A549 (cell line): ENCODE measurements around the gene ATP6V1G2. TPM values are rescaled to one million over a fixed set of nuclear protein-coding genes. Genes with fewer than 3 reads are reported as not detected.

ENCODE experiments used
- ATAC-seq, 2 experiments: fragments of 200-7000 bp in 1 of 2; fragments of >200 bp in 1 of 2; cut with Nextera tagmentation in 1 of 2; cut with Tn5 transposase in 1 of 2; 3 replicates each; pipeline versions ENCODE4 v1.8.0 to v1.9.1; 2018 to 2020; ENCODE audit warnings: mild to moderate bottlenecking in 1 of 2, moderate library complexity in 1 of 2
- CTCF ChIA-PET: fragments of 300-600 bp; sonication (Branson Sonifier 250); formaldehyde crosslinking; extraction: SDS; loops from one replicate; lab custom pipeline; 2021; ENCODE audit warnings: antibody characterized with exemption, inconsistent platforms; lab: Yijun Ruan, JAX
- POLR2A ChIA-PET: fragments of 350-600 bp; formaldehyde crosslinking; extraction: SDS; loops from one replicate; lab custom pipeline; 2021; ENCODE audit warnings: antibody characterized with exemption, inconsistent platforms; lab: Yijun Ruan, JAX
- DNase-seq, 2 experiments: peaks; one replicate each; pipeline versions ENCODE4 v3.0.0 to v3.0.0-alpha.2; 2011 to 2016; ENCODE audit warnings: low read depth in 1 of 2, low spot score in 1 of 2
- FAIRE-seq: peaks from 2 replicates; lab custom pipeline; 2011; peaks lifted over from hg19 to GRCh38; lab: Jason Lieb, UNC
- H3K27ac ChIP-seq, 2 experiments: fragments of >200 bp; sonication (Bioruptor Twin); formaldehyde crosslinking; 3 replicates each; pipeline ENCODE4 v1.5.1; 2016 to 2017
- H3K4me1 ChIP-seq: fragments of >200 bp; sonication (Bioruptor Twin); formaldehyde crosslinking; 3 replicates; pipeline ENCODE4 v1.6.1; 2016
- H3K4me2 ChIP-seq: fragments of >200 bp; sonication (Bioruptor Twin); formaldehyde crosslinking; 3 replicates; pipeline ENCODE4 v1.6.1; 2016
- H3K4me3 ChIP-seq: fragments of >200 bp; sonication (Bioruptor Twin); formaldehyde crosslinking; 3 replicates; pipeline ENCODE4 v1.5.1; 2016
- H3K9me3 ChIP-seq: fragments of >200 bp; sonication (Bioruptor Twin); formaldehyde crosslinking; 3 replicates; pipeline ENCODE4 v1.6.1; 2016
- BCL3 ChIP-seq: fragments of >200 bp; sonication (Bioruptor Twin); formaldehyde crosslinking; IDR thresholded peaks from 3 replicates; pipeline ENCODE4 v1.6.1; 2016
- CEBPB ChIP-seq, 2 experiments: fragments of >200 bp in 1 of 2; sonication (Bioruptor Twin) in 1 of 2; formaldehyde crosslinking in 1 of 2; IDR thresholded peaks; 2 replicates each; pipeline ENCODE4 v1.6.1; 2012 to 2016
- MAFK ChIP-seq: fragments of 450-650 bp; IDR thresholded peaks from 2 replicates; pipeline ENCODE4 v1.6.1; 2014; ENCODE audit not compliant: partially characterized antibody
- NFE2L2 ChIP-seq: fragments of 150-350 bp; conservative IDR thresholded peaks from 2 replicates; pipeline ENCODE4 v1.6.1; 2014; ENCODE audit warnings: low read length
- NPAS2 ChIP-seq: fragments of 250-450 bp; sonication (Bioruptor Pico); IDR thresholded peaks from 2 replicates; pipeline ENCODE4 v1.8.0; 2022; ENCODE audit warnings: mild to moderate bottlenecking, moderate library complexity, borderline replicate concordance
- PBX3 ChIP-seq: IDR thresholded peaks from 2 replicates; pipeline ENCODE4 v1.6.1; 2012
- POLR2AphosphoS2 ChIP-seq: conservative IDR thresholded peaks from 2 replicates; pipeline ENCODE4 v1.6.1; 2012; ENCODE audit warnings: low read length, improper control_type of control experiment, inconsistent platforms
- RCOR1 ChIP-seq: fragments of 150-350 bp; IDR thresholded peaks from 2 replicates; pipeline ENCODE4 v1.6.1; 2014; ENCODE audit warnings: antibody characterized with exemption, low read length, low read depth
- REST ChIP-seq: fragments of 200-600 bp; sonication (generic); IDR thresholded peaks from 2 replicates; pipeline ENCODE4 v1.6.1; 2016; ENCODE audit warnings: antibody characterized with exemption, mild to moderate bottlenecking, moderate library complexity
- TFCP2L1 ChIP-seq: fragments of 250-450 bp; sonication (Bioruptor Pico); IDR thresholded peaks from 2 replicates; pipeline ENCODE4 v1.5.0; 2021; ENCODE audit warnings: mild to moderate bottlenecking
- ZFP36 ChIP-seq: fragments of 450-650 bp; IDR thresholded peaks from 2 replicates; pipeline ENCODE4 v1.6.1; 2014; ENCODE audit warnings: borderline replicate concordance; ENCODE audit not compliant: partially characterized antibody
- WGBS: methylation state at CpG from one replicate; pipeline ENCODE4 v1.1.6; 2017; ENCODE audit errors: missing lambda C conversion rate; 5-methylcytosine and 5-hydroxymethylcytosine counted together
- polyA plus RNA-seq, 4 experiments: library from polyadenylated mRNA; depleted of rRNA in 3 of 4; stranded (reverse); fragments of >200 nt; fragmentation: RNase III in 1 of 4; extraction: RNeasy Plus Mini Kit Qiagen cat#74134 plus additional on column Dnase treatment in 1 of 4; gene quantifications; 2 replicates in 3 of 4; 3 replicates in 1 of 4; pipeline ENCODE4 v1.2.3, GENCODE V29; 2011 to 2017
- TF ChIP-seq, protein P1 (sequence below): fragments of 250-450 bp; sonication (Bioruptor Pico); IDR thresholded peaks from 2 replicates; pipeline ENCODE4 v1.5.0; 2020; ENCODE audit warnings: low read depth, mild to moderate bottlenecking, moderate library complexity
- TF ChIP-seq, protein P2 (sequence below): fragments of >200 bp; sonication (Bioruptor Twin); formaldehyde crosslinking; IDR thresholded peaks from 3 replicates; pipeline ENCODE4 v1.5.1; 2016

The ATP6V1G2 gene
- polyA plus RNA-seq, 2 of the 4 experiments (the other 2 are of a cell fraction), result 0.57 to 1.5 TPM

DNA sequence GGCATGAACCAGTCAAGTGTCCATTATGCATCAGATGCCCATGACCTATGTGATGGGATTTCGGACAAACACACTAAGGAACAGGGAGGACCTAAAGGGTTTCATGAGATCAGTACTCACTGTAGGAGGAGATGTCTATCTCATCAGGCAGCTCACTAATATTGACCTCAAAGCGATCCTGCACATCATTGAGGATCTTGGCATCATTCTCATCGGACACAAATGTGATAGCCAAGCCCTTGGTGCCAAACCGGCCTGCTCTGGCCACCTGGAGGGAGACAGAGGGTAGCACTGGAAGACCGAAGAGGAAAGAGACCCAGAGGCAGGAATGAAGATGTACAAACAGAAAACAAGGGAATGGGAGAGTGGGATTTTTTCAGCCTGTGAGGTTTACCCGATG is 15.7 kb downstream of the ATP6V1G2 start:
- TF ChIP-seq, protein P1, sequence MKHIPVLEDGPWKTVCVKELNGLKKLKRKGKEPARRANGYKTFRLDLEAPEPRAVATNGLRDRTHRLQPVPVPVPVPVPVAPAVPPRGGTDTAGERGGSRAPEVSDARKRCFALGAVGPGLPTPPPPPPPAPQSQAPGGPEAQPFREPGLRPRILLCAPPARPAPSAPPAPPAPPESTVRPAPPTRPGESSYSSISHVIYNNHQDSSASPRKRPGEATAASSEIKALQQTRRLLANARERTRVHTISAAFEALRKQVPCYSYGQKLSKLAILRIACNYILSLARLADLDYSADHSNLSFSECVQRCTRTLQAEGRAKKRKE (CRISPR knock-in tag), result no peak
- TF ChIP-seq BCL3 (no peak), CEBPB (IDR thresholded peaks at IDR 0.05) (no peak), REST (no peak), RCOR1 (no peak), NPAS2 (CRISPR knock-in tag) (no peak), PBX3 (no peak), TFCP2L1 (CRISPR knock-in tag) (no peak), ZFP36 (no peak), MAFK (no peak), NFE2L2 (no peak)
- TF ChIP-seq, protein P2, sequence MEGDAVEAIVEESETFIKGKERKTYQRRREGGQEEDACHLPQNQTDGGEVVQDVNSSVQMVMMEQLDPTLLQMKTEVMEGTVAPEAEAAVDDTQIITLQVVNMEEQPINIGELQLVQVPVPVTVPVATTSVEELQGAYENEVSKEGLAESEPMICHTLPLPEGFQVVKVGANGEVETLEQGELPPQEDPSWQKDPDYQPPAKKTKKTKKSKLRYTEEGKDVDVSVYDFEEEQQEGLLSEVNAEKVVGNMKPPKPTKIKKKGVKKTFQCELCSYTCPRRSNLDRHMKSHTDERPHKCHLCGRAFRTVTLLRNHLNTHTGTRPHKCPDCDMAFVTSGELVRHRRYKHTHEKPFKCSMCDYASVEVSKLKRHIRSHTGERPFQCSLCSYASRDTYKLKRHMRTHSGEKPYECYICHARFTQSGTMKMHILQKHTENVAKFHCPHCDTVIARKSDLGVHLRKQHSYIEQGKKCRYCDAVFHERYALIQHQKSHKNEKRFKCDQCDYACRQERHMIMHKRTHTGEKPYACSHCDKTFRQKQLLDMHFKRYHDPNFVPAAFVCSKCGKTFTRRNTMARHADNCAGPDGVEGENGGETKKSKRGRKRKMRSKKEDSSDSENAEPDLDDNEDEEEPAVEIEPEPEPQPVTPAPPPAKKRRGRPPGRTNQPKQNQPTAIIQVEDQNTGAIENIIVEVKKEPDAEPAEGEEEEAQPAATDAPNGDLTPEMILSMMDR, result no peak
- Histone ChIP-seq H3K27ac (no peak overlapping the region), H3K4me1 (no peaks in the 10 kb centered on the region), H3K4me2 (no peak overlapping the region), H3K4me3 (no peak overlapping the region), H3K9me3 (no peaks in the 10 kb centered on the region)
- 74% methylated on average over 5 of the region's 6 CpGs for WGBS
- ChIA-PET POLR2A (no interaction called here), CTCF (interaction anchor here (1.2 kb wide), 1 partner anchor 36 kb away, joined by 3 read pairs; no protein-coding TSS in a partner anchor)
- FAIRE-seq, result no peak
- ATAC-seq, result 0 out of 6 replicates have a peak, but pooled peaks of 1 of the 2 experiments have one; percentile 4
- no peak for DNase-seq

GRCh38 chr6:31529329-31530150 is 16.9 kb downstream of the ATP6V1G2 start:
- FAIRE-seq (no peak), ATAC-seq (peak; percentile 5 to 16; a peak in 3 of 6 replicates), DNase-seq (no peak)
- no peak overlapping the region for H3K4me2 ChIP-seq
- POLR2A ChIA-PET, result no interaction called here
- 0 out of 2 replicates have a peak, but pooled peaks have one; percentile 78 for TF ChIP-seq POLR2AphosphoS2
- TF ChIP-seq ZFP36, result no peak
- TF ChIP-seq RCOR1, result no peak
- no peak overlapping the region for H3K27ac ChIP-seq
- CTCF ChIA-PET, result interaction anchor here (1.7 kb wide), 1 partner anchor 36 kb away, joined by 7 read pairs; no protein-coding TSS in a partner anchor
- H3K9me3 ChIP-seq, result no peaks in the 10 kb centered on the region
- WGBS, result 78% methylated on average over 12 of the region's 12 CpGs
- no peak overlapping the region for H3K4me3 ChIP-seq
- no peaks in the 10 kb centered on the region for H3K4me1 ChIP-seq
